Peyer's patch (tissue), 4 donors: ENCODE data around the gene SHC3.

Source experiments
- CTCF ChIP-seq, 6 experiments: fragments of 450-650 bp in 4 of 6; fragments of 200-600 bp in 2 of 6; sonication (generic) in 1 of 6; IDR thresholded peaks; one replicate each; pipeline ENCODE4 v1.5.1; 2017 to 2019; ENCODE audit warnings: antibody characterized with exemption in 6 of 6, mild to moderate bottlenecking in 3 of 6, moderate library complexity in 1 of 6
- POLR2A ChIP-seq, 2 donors: fragments of 450-650 bp; IDR thresholded peaks; one replicate each; pipeline ENCODE4 v1.5.1; 2017; ENCODE audit warnings: antibody characterized with exemption in 2 of 2, mild to moderate bottlenecking in 2 of 2, moderate library complexity in 2 of 2

DNA sequence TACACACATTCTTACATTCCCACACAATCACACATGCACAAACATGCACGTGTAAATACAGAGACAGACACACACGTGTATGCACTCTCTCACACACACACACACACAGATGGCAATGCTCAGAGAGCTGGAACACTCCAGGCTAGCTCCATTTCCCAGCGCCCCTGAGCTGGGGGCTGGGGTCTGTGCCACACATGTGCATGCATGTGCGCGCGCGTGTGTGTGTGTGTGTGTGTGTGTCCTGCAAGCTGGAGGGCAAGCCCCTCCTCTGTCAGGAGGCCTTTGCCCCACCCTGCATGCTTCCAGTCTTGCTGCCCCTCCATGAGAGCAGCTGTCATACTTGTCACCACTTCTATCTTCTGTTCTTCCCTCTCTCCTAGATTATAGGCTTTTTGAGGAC, 204.0 kb downstream of the SHC3 start:
- no peak for TF ChIP-seq CTCF (IDR thresholded peaks at IDR 0.05)
- no peak for TF ChIP-seq POLR2A (IDR thresholded peaks at IDR 0.05)
